ENCODE measurements around the gene GLYR1.

DNA sequence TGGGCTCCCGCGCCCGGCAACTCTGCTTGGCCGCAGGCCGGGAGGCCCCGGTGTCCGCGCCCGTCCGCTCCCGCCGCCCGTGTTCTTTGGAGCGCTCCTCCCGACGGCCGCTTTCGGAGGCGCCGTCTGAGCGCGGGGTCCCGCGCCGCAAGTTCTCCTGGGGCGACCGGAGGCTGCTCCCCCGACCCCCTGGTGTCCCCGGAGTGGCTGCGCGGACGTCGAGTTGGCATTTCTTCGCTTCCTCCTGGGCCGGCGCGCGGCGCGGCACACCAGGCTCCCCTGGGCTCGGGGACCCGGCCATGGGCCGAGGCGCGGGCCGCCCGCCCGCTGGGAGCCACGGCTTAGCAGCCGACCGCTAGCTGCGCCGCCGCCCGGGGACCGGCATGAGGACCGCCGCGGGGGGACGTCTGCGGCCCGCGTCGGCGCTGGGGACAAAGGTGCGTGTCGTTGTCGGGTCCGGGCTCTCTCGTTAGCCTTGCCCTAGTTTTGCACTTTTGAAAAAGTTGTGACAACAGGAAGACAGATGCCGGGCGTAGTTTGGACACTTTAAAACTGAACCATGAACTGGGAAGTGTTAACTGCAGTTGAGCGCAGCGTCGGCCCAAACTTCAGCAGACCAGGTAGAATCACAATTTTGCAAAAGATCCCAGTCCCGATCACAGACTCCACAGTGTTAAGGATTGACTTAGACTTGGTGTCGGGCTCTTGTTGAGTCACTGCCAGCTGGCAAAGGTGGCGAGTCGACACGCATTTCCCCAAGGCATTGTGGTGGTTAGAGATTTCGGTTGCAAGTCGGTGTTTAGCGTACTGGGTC, 893 bp upstream of the GLYR1 start:
- TF ChIP-seq CTCF (IDR thresholded peaks at IDR 0.05; ENCODE audit: low read depth, low read length, missing input control) (no peak), YY1 (IDR thresholded peaks at IDR 0.05) (no peak), HNF4A (conservative IDR thresholded peaks at IDR 0.05) (peak in 1 of 2 donors; percentile 15), TAF1 (conservative IDR thresholded peaks at IDR 0.05) (no peak), SP1 (IDR thresholded peaks at IDR 0.05) (peak; percentile 15), ZBTB33 (IDR thresholded peaks at IDR 0.05) (no peak), JUND (IDR thresholded peaks at IDR 0.05) (no peak), REST (IDR thresholded peaks at IDR 0.05) (no peak), GABPA (IDR thresholded peaks at IDR 0.05 in 1 of 2, conservative IDR thresholded peaks at IDR 0.05 in 1 of 2) (no peak), RAD21 (IDR thresholded peaks at IDR 0.05) (no peak)
- TF ChIP-seq, protein P1, sequence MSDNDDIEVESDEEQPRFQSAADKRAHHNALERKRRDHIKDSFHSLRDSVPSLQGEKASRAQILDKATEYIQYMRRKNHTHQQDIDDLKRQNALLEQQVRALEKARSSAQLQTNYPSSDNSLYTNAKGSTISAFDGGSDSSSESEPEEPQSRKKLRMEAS (IDR thresholded peaks at IDR 0.05): no peak
- TF ChIP-seq, protein P2, sequence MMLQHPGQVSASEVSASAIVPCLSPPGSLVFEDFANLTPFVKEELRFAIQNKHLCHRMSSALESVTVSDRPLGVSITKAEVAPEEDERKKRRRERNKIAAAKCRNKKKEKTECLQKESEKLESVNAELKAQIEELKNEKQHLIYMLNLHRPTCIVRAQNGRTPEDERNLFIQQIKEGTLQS (IDR thresholded peaks at IDR 0.05): no peak
